HepG2 (cell line): ENCODE data around the gene MFSD2B. TPM values are rescaled to one million over a fixed set of nuclear protein-coding genes. Genes with fewer than 3 reads are reported as not detected.

Experiments
- ARID3A ChIP-seq: IDR thresholded peaks from 2 replicates; pipeline ENCODE4 v1.6.1; 2012; ENCODE audit warnings: low read depth, low read length, improper control_type of control experiment
- CREB1 ChIP-seq, 2 experiments: fragments of 450-650 bp in 1 of 2; IDR thresholded peaks; 2 replicates each; pipeline ENCODE4 v1.6.1; 2016 to 2017; ENCODE audit warnings: control low read depth in 1 of 2, mild to moderate bottlenecking in 1 of 2, missing compliant biosample characterization in 1 of 2, missing genetic modification characterization in 1 of 2
- DRAP1 ChIP-seq: IDR thresholded peaks from 2 replicates; pipeline ENCODE4 v1.6.1; 2016; ENCODE audit warnings: missing genetic modification reagents, missing compliant biosample characterization
- ELF3 ChIP-seq: IDR thresholded peaks from 2 replicates; pipeline ENCODE4 v1.6.1; 2016; ENCODE audit warnings: missing genetic modification reagents, missing compliant biosample characterization
- FOSL2 ChIP-seq: sonication (generic); formaldehyde crosslinking; IDR thresholded peaks from 2 replicates; pipeline ENCODE4 v1.4.0; 2020; ENCODE audit warnings: missing genetic modification reagents
- FOXK2 ChIP-seq: fragments of 450-650 bp; IDR thresholded peaks from 2 replicates; pipeline ENCODE4 v1.6.1; 2016
- HMGXB4 ChIP-seq, 2 experiments: sonication (generic) in 1 of 2; formaldehyde crosslinking in 1 of 2; IDR thresholded peaks; 2 replicates each; pipeline versions ENCODE4 v1.4.0 to v1.6.1; 2018 to 2020; ENCODE audit warnings: missing genetic modification reagents in 2 of 2, borderline replicate concordance in 1 of 2, low read depth in 1 of 2, mild to moderate bottlenecking in 1 of 2, missing biosample characterization in 1 of 2
- HNF4A ChIP-seq: sonication (generic); formaldehyde crosslinking; IDR thresholded peaks from 2 replicates; pipeline ENCODE4 v1.4.0; 2020; ENCODE audit warnings: missing genetic modification reagents
- KDM4B ChIP-seq: sonication (generic); formaldehyde crosslinking; IDR thresholded peaks from 2 replicates; pipeline ENCODE4 v1.4.0; 2020; ENCODE audit warnings: missing genetic modification reagents
- MAZ ChIP-seq, 2 experiments: sonication (generic) in 1 of 2; formaldehyde crosslinking in 1 of 2; IDR thresholded peaks; 2 replicates each; pipeline versions ENCODE4 v1.5.0 to v1.6.1; 2012 to 2020; ENCODE audit warnings: low read depth in 2 of 2, mild to moderate bottlenecking in 2 of 2, borderline replicate concordance in 1 of 2, improper control_type of control experiment in 1 of 2, low read length in 1 of 2, missing genetic modification reagents in 1 of 2, moderate library complexity in 1 of 2
- MLX ChIP-seq: IDR thresholded peaks from 2 replicates; pipeline ENCODE4 v1.6.1; 2016
- POLR2AphosphoS5 ChIP-seq: IDR thresholded peaks from 2 replicates; pipeline ENCODE4 v1.6.1; 2012; ENCODE audit warnings: low read depth, low read length
- RERE ChIP-seq: IDR thresholded peaks from 2 replicates; pipeline ENCODE4 v1.6.1; 2016; ENCODE audit warnings: low read depth, missing genetic modification reagents, missing compliant biosample characterization
- SOX5 ChIP-seq: IDR thresholded peaks from 2 replicates; pipeline ENCODE4 v1.6.1; 2016; ENCODE audit warnings: borderline replicate concordance
- ZBTB21 ChIP-seq: sonication (generic); formaldehyde crosslinking; IDR thresholded peaks from 2 replicates; pipeline ENCODE4 v1.4.0; 2020; ENCODE audit warnings: missing genetic modification reagents
- ZNF550 ChIP-seq: sonication (generic); formaldehyde crosslinking; IDR thresholded peaks from 2 replicates; pipeline ENCODE4 v1.4.0; 2020; ENCODE audit warnings: mild to moderate bottlenecking, missing genetic modification reagents, borderline replicate concordance
- polyA plus RNA-seq, 8 experiments: library from polyadenylated mRNA; depleted of rRNA in 3 of 8; stranded (reverse) in 7 of 8; unstranded in 1 of 8; fragments of >200 nt; fragmentation: Illumina TruSeq in 4 of 8; extraction: Trizol in 4 of 8; gene quantifications; 2 replicates each; pipeline versions ENCODE4 v1.2.1 to v1.2.3, GENCODE V29; 2011 to 2016; ENCODE audit warnings: low read depth in 4 of 8, missing spikeins in 1 of 8, mixed read lengths in 1 of 8; ENCODE audit not compliant: insufficient read depth in 1 of 8
- total RNA-seq, 5 experiments: library from RNA; depleted of rRNA; stranded (reverse); fragments of >200 nt; fragmentation: Illumina TruSeq; extraction: Trizol; gene quantifications; 2 replicates each; pipeline ENCODE4 v1.2.3, GENCODE V29; 2016; ENCODE audit warnings: low read depth in 1 of 5

Gene MFSD2B
- total and polyA plus RNA-seq, 2 of the 13 experiments (the other 11 are each of a cell fraction or from before 2014, with no cell fraction given), result 0.21 to 0.93 TPM

GRCh38 chr2:24045511-24046508 is 35.9 kb downstream of the MFSD2B start (continued):
- TF ChIP-seq CREB1 (IDR thresholded peaks at IDR 0.05), result peak; percentile 39
- TF ChIP-seq CREB1 (CRISPR knock-in tag; IDR thresholded peaks at IDR 0.05), result no peak
- 0 out of 2 replicates have a peak, but pooled peaks have one; percentile 21 for TF ChIP-seq MLX
- TF ChIP-seq SOX5 (CRISPR knock-in tag), result peak; percentile 62
- no peak for TF ChIP-seq KDM4B
- peak; percentile 37; the same call in 1 of the 2 replicates for TF ChIP-seq FOSL2 (CRISPR knock-in tag)
- TF ChIP-seq DRAP1 (CRISPR knock-in tag), result peak; percentile 79; the same call in 1 of the 2 replicates
- TF ChIP-seq FOXK2, result 0 out of 2 replicates have a peak, but pooled peaks have one; percentile 6
- TF ChIP-seq ARID3A, result peak; percentile 85
- peak; percentile 66 for TF ChIP-seq HNF4A
- no peak for TF ChIP-seq ZNF550 (CRISPR knock-in tag)
- TF ChIP-seq ELF3 (CRISPR knock-in tag), result 0 out of 2 replicates have a peak, but pooled peaks have one; percentile 22
- peak; percentile 74 for TF ChIP-seq POLR2AphosphoS5
- peak in 1 of 2 experiments; percentile 48; a peak in 1 of 4 replicates for TF ChIP-seq HMGXB4 (CRISPR knock-in tag; IDR thresholded peaks at IDR 0.05; ENCODE audit: borderline replicate concordance in 1 of 2, low read depth in 1 of 2)
- 0 out of 2 replicates have a peak, but pooled peaks have one; percentile 39 for TF ChIP-seq RERE (CRISPR knock-in tag)
- peak; percentile 24; the same call in 1 of the 2 replicates for TF ChIP-seq MAZ (IDR thresholded peaks at IDR 0.05; ENCODE audit: borderline replicate concordance, low read depth, low read length)
- TF ChIP-seq MAZ (CRISPR knock-in tag; IDR thresholded peaks at IDR 0.05; ENCODE audit: low read depth), result 0 out of 2 replicates have a peak, but pooled peaks have one; percentile 34
- TF ChIP-seq ZBTB21 (CRISPR knock-in tag), result 0 out of 2 replicates have a peak, but pooled peaks have one; percentile 19
